DND-41 (cell line): ENCODE measurements around the gene SGIP1.

Source experiments
- EZH2 ChIP-seq: IDR thresholded peaks from 3 replicates; pipeline ENCODE4 v1.6.1; 2012; ENCODE audit warnings: borderline replicate concordance, low read depth, mild to moderate bottlenecking, moderate library complexity, low read length, inconsistent platforms; ENCODE audit not compliant: severe bottlenecking
- TF ChIP-seq, protein P1 (sequence below): IDR thresholded peaks from 2 replicates; pipeline ENCODE4 v1.5.1; 2012; ENCODE audit warnings: borderline replicate concordance, low read length, moderate library complexity, mild to moderate bottlenecking; ENCODE audit not compliant: poor library complexity, severe bottlenecking; ENCODE audit errors: extremely low read depth

DNA sequence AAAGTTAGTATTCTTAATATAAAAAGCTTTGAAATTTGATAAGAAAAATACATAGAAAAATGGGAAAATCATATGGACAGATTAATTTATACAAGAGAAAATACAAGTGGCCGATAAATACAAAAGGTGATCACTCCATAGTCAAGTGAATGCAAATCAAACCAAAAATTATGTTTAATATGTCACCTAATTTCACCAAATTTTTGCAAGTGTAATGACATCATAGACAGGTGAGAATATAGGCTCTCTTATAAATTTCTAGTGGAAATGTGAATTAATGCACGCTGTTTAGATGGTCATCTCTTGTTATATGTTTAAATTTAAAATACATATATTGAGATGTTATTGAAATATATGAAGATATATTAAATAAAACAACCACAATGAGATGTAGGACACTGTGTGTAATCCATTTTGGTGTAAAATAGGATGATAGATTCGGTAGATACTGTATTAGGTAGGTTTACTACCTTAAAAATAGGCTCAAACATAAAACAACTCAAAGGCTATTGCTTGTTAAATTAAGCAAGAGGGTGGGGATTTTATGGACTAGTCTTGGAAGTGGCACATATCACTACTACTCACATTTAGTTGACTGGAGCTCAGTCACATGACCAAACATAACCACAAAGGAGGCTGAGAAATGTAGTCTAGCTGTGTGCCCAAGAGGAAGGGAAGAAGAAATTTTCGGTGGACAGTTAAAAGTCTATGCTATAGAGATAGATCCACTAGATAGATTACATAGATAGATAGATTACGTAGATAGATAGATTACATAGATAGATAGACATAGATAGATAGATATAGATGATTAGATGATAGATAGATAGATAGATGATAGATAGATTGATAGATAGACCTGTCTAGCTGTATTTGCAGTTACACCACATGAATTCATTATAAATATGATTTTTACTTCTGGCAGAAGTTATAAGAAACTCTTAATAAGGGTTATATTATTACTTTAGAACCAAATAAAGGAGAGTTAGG is 258.0 kb downstream of the SGIP1 start:
- TF ChIP-seq, protein P1, sequence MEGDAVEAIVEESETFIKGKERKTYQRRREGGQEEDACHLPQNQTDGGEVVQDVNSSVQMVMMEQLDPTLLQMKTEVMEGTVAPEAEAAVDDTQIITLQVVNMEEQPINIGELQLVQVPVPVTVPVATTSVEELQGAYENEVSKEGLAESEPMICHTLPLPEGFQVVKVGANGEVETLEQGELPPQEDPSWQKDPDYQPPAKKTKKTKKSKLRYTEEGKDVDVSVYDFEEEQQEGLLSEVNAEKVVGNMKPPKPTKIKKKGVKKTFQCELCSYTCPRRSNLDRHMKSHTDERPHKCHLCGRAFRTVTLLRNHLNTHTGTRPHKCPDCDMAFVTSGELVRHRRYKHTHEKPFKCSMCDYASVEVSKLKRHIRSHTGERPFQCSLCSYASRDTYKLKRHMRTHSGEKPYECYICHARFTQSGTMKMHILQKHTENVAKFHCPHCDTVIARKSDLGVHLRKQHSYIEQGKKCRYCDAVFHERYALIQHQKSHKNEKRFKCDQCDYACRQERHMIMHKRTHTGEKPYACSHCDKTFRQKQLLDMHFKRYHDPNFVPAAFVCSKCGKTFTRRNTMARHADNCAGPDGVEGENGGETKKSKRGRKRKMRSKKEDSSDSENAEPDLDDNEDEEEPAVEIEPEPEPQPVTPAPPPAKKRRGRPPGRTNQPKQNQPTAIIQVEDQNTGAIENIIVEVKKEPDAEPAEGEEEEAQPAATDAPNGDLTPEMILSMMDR: no peak
- no peak for TF ChIP-seq EZH2
